Measurements from ENCODE around the gene OGDH.

The OGDH gene

DNA sequence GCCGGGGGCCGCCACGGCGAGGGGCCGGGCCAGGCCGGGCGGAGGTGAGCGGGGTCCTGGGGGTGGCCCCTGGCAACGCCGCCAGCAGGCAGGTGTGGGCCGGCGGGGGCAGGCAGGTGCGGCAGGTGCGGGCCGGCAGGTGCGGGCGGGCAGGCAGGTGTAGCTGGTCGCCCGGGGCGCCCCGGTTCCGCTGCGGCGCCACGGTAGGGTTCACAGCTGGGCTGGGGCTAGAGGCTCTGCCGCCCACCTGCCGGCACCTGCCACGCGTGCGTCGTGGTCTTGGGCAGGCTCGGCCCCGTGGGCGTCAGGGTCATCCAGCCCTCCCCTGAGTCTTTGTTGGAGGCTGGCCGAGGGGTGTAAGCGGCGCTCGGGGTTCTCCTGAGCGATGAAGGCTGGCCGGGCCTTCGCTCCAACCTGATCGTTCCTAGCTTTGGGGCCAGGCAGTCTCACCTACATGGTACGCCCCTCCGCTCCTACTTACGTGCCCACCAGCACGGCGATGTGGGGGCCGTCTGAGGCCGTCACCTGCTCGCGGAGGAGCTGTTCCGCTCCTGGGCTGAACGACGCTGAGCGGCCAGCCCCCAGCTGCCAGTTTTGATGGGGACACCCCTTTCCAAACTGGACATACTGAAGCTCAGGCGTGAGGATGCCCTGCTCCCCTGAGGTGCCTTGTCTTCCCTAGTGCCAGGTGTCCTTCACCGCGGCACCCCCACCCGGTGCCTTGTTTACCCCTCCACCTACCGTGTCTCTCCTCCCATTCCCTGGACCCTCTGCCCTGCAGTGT is 142.7 kb downstream of the OGDH start:
- peak; percentile 19 for DNase-seq

DNA sequence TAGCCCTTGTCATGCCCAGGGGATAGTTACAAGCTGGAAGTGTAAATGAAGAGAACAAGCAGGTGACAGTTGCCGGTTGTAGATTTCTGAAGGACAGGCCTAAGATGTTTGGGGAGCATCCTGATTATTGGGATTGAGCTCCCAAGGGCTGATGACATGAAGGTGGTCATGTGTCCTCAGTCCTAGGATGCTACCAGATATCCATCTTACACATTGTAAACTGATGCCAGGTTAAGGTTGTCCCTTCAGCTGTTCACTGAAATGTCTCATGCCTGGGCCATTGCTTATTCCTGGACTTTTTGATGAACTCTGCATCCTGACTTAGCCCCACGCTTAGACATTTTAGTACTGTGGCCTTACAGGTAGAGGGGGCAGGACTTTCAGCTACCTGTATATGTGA is 143.6 kb downstream of the OGDH start:
- DNase-seq = no peak

- DNase-seq = no peak
Measured at GRCh38 chr7:44750424-44750823, 144.0 kb downstream of the OGDH start.

GRCh38 chr7:44750921-44751571 is 144.6 kb downstream of the OGDH start:
- DNase-seq = no peak

DNA sequence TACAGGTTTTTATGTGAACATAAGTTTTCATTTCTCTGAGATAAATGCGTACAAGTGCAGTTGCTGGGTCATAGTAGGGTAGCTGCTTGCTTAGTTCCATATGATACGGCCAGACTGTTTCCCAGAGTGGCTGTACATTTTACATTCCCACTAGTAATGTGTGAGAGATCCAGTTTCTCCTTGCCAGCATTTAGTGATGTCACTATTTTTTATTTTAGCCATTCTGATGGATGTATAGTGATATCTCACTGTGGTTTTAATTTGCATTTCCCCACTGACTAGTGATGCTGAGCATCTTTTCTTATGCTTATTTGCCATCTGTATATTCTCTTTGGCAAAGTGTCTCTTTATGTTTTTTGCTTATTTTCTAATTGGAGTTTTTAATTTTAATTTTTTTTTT is 146.4 kb downstream of the OGDH start:
- DNase-seq = no peak

DNA sequence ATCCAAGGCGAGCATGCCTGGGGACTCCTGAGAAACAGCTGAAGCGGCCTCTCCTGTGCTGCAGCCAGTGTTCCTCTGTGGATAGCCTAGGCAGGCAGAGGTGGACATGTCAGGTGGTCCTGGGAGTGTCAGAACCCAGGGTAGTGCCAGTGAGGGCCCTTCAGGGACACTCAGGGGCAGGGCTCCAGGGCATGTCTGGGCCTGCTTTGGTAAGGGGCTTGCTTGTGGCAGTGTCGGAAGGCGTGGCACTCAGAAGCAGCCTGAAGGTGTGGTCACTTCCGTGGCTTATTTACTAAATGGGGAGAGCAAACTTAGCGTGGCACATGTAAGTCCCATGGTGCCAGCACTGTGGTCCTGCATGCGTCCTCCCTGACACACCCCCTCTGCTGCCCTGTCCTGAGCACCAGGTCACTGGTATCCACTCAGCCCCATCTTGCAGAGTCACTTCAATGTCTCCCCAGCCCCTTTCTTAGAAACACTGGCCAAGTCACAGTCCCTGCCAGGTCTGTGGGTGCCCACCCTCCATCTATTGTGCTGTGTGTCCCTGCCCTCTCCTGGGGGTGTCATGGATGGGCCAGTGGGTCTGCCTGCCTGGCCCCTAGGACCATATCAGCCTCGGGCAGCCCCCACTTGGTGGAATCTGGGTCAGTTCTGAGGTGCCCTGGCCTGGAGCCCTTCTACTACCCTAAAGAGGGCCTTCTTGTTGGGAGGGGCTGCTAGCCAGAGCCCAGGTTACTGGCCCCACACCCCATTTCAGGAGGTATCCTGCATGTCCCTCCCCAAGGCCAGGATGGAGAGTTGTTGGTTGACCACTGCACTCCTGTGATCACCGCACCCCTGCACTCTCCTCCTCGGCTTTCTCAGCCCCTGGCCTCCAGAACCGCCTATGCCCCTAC is 148.6 kb downstream of the OGDH start:
- no peak for DNase-seq

DNA sequence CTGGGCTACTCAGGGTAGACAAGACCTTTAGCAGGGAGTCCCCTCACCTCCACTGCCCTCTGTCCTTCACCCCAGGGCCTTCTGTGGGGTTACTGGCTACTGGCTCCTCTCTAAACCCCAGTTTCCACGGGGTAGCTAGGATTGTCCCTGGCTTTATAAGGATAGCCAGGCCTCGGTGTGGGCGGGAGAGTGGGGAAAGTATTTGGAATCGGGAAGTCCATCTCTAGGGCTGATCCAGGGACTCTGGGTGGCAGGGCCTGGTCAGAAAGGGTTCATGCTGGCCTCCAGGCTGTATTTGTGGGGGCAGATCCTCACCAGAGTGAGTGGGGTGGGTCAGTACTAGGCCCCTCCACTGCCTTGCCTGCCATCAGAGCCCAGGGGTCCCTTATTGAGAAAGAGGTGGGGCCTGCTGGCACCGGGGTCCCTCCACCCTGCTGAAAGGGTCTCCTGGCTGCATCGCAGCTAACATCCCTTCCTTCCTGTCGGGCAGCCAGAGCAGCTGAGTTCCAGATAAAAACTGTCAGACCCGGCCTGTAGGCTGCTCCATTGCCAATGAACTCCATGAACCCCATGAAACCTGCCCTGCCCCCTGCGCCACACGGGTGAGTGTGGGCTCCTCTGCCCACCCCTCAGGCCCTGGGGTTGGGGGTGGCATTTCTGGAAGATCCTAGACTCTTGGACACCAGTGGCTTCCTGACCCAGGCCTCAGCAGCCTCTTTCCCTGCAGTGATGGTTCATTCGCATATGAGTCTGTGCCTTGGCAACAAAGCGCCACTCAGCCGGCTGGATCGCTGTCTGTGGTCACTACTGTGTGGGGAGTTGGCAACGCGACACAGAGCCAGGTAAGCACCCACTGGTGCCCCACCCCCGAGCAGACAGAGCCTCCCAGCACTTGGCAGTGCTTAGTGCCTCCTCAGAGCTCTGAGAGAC is 149.5 kb downstream of the OGDH start:
- DNase-seq = no peak

- no peak for DNase-seq
Measured at GRCh38 chr7:44756904-44757303, 150.5 kb downstream of the OGDH start.

GRCh38 chr7:44757311-44757710 is 150.9 kb downstream of the OGDH start:
- DNase-seq = peak; percentile 6

GRCh38 chr7:44757739-44758138 is 151.3 kb downstream of the OGDH start:
- no peak for DNase-seq
